Measurements from ENCODE around the gene HHLA2. TPM values are rescaled to one million over a fixed set of nuclear protein-coding genes. Genes with fewer than 3 reads are reported as not detected.

The HHLA2 gene
- total RNA-seq, 1 donor from 2014 or later, result not detected

GRCh38 chr3:108357042-108357441 is 60.7 kb downstream of the HHLA2 start:
- H3K4me1 Mint-ChIP-seq (ENCODE audit: unreplicated experiment), result peaks cover 4% of the 10 kb centered on the region
- H3K27me3 Mint-ChIP-seq (ENCODE audit: unreplicated experiment), result no peaks in the 10 kb centered on the region
- TF ChIP-seq CTCF (IDR thresholded peaks at IDR 0.05; ENCODE audit: unreplicated experiment), result no peak
- DNase-seq (ENCODE audit: low spot score), result no peak
- H3K36me3 Mint-ChIP-seq (ENCODE audit: low read depth, unreplicated experiment), result no peaks in the 10 kb centered on the region
- no peak overlapping the region for H3K27ac Mint-ChIP-seq (ENCODE audit: unreplicated experiment)
- no peaks in the 10 kb centered on the region for H3K9me3 Mint-ChIP-seq (ENCODE audit: unreplicated experiment)
- H3K4me3 Mint-ChIP-seq (ENCODE audit: unreplicated experiment), result no peak overlapping the region

- no peak overlapping the region for H3K27ac Mint-ChIP-seq (ENCODE audit: unreplicated experiment)
- no peaks in the 10 kb centered on the region for H3K9me3 Mint-ChIP-seq (ENCODE audit: unreplicated experiment)
- no peak for TF ChIP-seq CTCF (IDR thresholded peaks at IDR 0.05; ENCODE audit: unreplicated experiment)
- no peaks in the 10 kb centered on the region for H3K4me1 Mint-ChIP-seq (ENCODE audit: unreplicated experiment)
- H3K36me3 Mint-ChIP-seq (ENCODE audit: low read depth, unreplicated experiment), result no peaks in the 10 kb centered on the region
- H3K27me3 Mint-ChIP-seq (ENCODE audit: unreplicated experiment), result no peaks in the 10 kb centered on the region
- DNase-seq (ENCODE audit: low spot score), result no peak
- H3K4me3 Mint-ChIP-seq (ENCODE audit: unreplicated experiment), result no peak overlapping the region
These were observed 62.7 kb downstream of the HHLA2 start for GRCh38 chr3:108359011-108359410.

- DNase-seq (ENCODE audit: low spot score), result no peak
- no peak for TF ChIP-seq CTCF (IDR thresholded peaks at IDR 0.05; ENCODE audit: unreplicated experiment)
- Mint-ChIP-seq H3K27me3 (ENCODE audit: unreplicated experiment) (no peaks in the 10 kb centered on the region), H3K36me3 (ENCODE audit: low read depth, unreplicated experiment) (no peaks in the 10 kb centered on the region), H3K4me1 (ENCODE audit: unreplicated experiment) (no peaks in the 10 kb centered on the region), H3K27ac (ENCODE audit: unreplicated experiment) (no peak overlapping the region), H3K9me3 (ENCODE audit: unreplicated experiment) (no peaks in the 10 kb centered on the region), H3K4me3 (ENCODE audit: unreplicated experiment) (no peak overlapping the region)
These were observed 79.7 kb downstream of the HHLA2 start for GRCh38 chr3:108376026-108376425.

GRCh38 chr3:108377384-108377783 is 81.0 kb downstream of the HHLA2 start:
- no peak overlapping the region for H3K4me3 Mint-ChIP-seq (ENCODE audit: unreplicated experiment)
- no peaks in the 10 kb centered on the region for H3K9me3 Mint-ChIP-seq (ENCODE audit: unreplicated experiment)

More at GRCh38 chr3:108377384-108377783, 81.0 kb downstream of the HHLA2 start:
- H3K27me3 Mint-ChIP-seq (ENCODE audit: unreplicated experiment), result no peaks in the 10 kb centered on the region
- no peak overlapping the region for H3K27ac Mint-ChIP-seq (ENCODE audit: unreplicated experiment)
- no peak for DNase-seq (ENCODE audit: low spot score)
- no peaks in the 10 kb centered on the region for H3K4me1 Mint-ChIP-seq (ENCODE audit: unreplicated experiment)
- no peaks in the 10 kb centered on the region for H3K36me3 Mint-ChIP-seq (ENCODE audit: low read depth, unreplicated experiment)
- TF ChIP-seq CTCF (IDR thresholded peaks at IDR 0.05; ENCODE audit: unreplicated experiment), result no peak
